ENCODE measurements around the gene DENND1A. TPM values are rescaled to one million over a fixed set of nuclear protein-coding genes. Genes with fewer than 3 reads are reported as not detected.

Gene DENND1A
- total and polyA plus RNA-seq, 8 donors, result 4.4 to 109 (median 21.4) TPM

DNA sequence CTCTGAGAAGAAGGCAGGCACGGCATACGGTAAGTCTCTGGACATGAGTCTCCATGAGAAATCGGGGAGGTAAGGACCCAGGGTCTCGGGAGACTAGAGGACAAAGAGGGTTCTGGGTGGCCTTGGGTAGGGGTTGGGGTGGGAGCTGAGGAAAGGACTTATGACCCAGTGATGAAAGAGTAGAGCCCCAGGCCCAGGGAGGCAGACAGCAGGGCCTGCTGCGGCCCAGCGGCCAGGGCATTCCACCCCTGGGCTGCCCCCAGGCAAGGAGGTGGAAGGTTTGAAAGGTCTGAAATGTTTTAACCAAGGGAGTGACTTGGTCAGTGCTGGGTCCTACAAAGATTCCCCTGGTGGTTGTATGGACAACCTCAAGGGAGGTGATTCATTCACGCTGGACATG lies 484.8 kb downstream of the DENND1A start:
- WGBS, 5 donors, result 95 to 99% (median 97%) methylated on average over 7 of the region's 7 CpGs
- no peaks in the 10 kb centered on the region for H3K4me1 ChIP-seq
- TF ChIP-seq POLR2AphosphoS5 (IDR thresholded peaks at IDR 0.05) (no peak), EP300 (IDR thresholded peaks at IDR 0.05) (no peak), POLR2A (IDR thresholded peaks at IDR 0.05) (no peak)
- TF ChIP-seq, protein P1, sequence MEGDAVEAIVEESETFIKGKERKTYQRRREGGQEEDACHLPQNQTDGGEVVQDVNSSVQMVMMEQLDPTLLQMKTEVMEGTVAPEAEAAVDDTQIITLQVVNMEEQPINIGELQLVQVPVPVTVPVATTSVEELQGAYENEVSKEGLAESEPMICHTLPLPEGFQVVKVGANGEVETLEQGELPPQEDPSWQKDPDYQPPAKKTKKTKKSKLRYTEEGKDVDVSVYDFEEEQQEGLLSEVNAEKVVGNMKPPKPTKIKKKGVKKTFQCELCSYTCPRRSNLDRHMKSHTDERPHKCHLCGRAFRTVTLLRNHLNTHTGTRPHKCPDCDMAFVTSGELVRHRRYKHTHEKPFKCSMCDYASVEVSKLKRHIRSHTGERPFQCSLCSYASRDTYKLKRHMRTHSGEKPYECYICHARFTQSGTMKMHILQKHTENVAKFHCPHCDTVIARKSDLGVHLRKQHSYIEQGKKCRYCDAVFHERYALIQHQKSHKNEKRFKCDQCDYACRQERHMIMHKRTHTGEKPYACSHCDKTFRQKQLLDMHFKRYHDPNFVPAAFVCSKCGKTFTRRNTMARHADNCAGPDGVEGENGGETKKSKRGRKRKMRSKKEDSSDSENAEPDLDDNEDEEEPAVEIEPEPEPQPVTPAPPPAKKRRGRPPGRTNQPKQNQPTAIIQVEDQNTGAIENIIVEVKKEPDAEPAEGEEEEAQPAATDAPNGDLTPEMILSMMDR (IDR thresholded peaks at IDR 0.05), result no peak
- H3K36me3 ChIP-seq, result peaks cover 0 to 35% (median 16%) of the 10 kb centered on the region in 4 donors
- intact Hi-C loops (cut with DNase I; ENCODE audit: low total_unique reads), result no loop called here
- H3K27me3 ChIP-seq, result no peaks in the 10 kb centered on the region
- H3K4me3 ChIP-seq, result no peak overlapping the region
- DNase-seq, result no peak
- no peak overlapping the region for H3K27ac ChIP-seq
- H3K9me3 ChIP-seq, result no peaks in the 10 kb centered on the region

DNA sequence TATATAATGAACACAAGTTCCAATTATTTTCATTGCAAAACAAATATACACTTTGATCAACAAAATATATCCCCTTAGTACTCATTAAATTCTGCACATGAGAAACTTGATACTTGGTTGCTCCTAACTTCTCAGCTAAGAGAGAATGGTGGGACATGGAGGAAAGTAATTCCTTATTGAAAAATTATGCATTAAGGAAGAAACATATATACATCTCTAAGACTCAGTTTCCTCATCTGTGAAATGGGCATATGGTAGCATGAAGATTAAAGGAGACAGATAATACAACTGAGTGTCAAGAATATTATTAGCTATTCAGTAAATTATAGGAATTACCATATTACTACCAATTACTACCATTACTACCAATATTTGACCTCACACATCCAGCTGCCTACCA lies 488.2 kb downstream of the DENND1A start:
- no peak for TF ChIP-seq EP300 (IDR thresholded peaks at IDR 0.05)
- no peak for TF ChIP-seq POLR2AphosphoS5 (IDR thresholded peaks at IDR 0.05)
- TF ChIP-seq POLR2A (IDR thresholded peaks at IDR 0.05), result no peak
- TF ChIP-seq, protein P1 (IDR thresholded peaks at IDR 0.05), result no peak
- Histone ChIP-seq H3K27me3 (no peaks in the 10 kb centered on the region), H3K4me1 (no peaks in the 10 kb centered on the region), H3K36me3 (peaks cover 0 to 54% (median 42%) of the 10 kb centered on the region in 4 donors), H3K4me3 (no peak overlapping the region), H3K9me3 (no peaks in the 10 kb centered on the region), H3K27ac (no peak overlapping the region)
- no peak for DNase-seq
- intact Hi-C loops (cut with DNase I; ENCODE audit: low total_unique reads), result no loop called here

DNA sequence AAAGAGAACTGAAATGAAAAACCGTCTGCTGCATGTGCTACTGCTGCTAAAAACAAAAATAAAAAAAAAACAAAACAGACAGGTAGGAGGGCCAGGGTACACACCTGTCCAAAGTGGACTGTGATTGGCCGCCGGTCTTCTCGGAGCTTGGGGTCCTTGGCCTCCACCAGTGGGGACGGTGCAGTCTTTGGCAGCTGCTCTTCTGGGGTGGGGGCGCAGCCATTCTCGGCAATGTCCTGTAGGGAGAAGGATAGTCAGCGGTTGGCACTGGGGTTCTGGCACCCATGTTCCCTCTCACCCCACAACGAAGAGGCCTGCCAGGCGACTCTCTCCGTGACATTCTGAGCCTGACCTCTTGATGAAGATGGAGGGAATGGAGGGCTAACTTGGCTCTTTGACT lies 489.7 kb downstream of the DENND1A start:
- Histone ChIP-seq H3K27me3 (no peaks in the 10 kb centered on the region), H3K9me3 (no peaks in the 10 kb centered on the region), H3K27ac (no peak overlapping the region), H3K4me1 (no peaks in the 10 kb centered on the region), H3K36me3 (peaks cover 7 to 60% (median 53%) of the 10 kb centered on the region in 4 donors), H3K4me3 (no peak overlapping the region)
- WGBS, 5 donors, result 94 to 98% (median 96%) methylated on average over 11 of the region's 11 CpGs
- intact Hi-C loops (cut with DNase I; ENCODE audit: low total_unique reads), result no loop called here
- TF ChIP-seq POLR2A (IDR thresholded peaks at IDR 0.05) (no peak), EP300 (IDR thresholded peaks at IDR 0.05) (no peak), POLR2AphosphoS5 (IDR thresholded peaks at IDR 0.05) (no peak)
- TF ChIP-seq, protein P1 (IDR thresholded peaks at IDR 0.05), result no peak
- no peak for DNase-seq

DNA sequence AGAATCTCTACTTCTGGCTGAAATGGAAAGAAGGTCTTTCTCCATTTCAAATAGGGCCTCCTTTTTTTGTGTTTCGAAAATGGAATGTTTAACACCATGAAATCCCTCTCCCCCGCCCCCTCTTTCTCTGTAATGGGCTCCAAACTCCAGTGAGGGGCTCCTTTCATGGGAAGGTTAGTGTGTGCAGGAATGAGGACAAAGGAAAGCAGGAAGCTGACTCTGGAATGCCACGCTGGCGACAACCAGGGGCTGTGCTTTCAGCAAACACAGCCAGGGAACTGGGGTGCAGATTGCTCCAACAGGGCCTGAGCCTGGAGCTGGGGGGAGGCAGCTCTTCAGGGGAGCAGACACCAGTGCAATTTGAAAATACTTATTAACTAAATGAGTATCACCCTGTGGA lies 491.1 kb downstream of the DENND1A start:
- H3K4me1 ChIP-seq, result no peaks in the 10 kb centered on the region
- no peak overlapping the region for H3K27ac ChIP-seq
- DNase-seq, result peak in 1 of 2 donors; percentile 63
- TF ChIP-seq POLR2A (IDR thresholded peaks at IDR 0.05), result no peak
- TF ChIP-seq, protein P1 (IDR thresholded peaks at IDR 0.05), result no peak
- no peak for TF ChIP-seq EP300 (IDR thresholded peaks at IDR 0.05)
- TF ChIP-seq POLR2AphosphoS5 (IDR thresholded peaks at IDR 0.05), result no peak
- intact Hi-C loops (cut with DNase I; ENCODE audit: low total_unique reads), result no loop called here
- 40 to 58% (median 51%) methylated on average over 4 of the region's 4 CpGs for WGBS, 5 donors
- no peaks in the 10 kb centered on the region for H3K27me3 ChIP-seq
- no peaks in the 10 kb centered on the region for H3K9me3 ChIP-seq
- H3K4me3 ChIP-seq, result no peak overlapping the region
- peaks cover 7 to 70% (median 63%) of the 10 kb centered on the region in 4 donors for H3K36me3 ChIP-seq
